GM12878 (cell line): ENCODE results near the gene FYB1. TPM values are rescaled to one million over a fixed set of nuclear protein-coding genes. Genes with fewer than 3 reads are reported as not detected.

Experiments
- ATAC-seq: fragments of 200-7000 bp; cut with Tn5 transposase; 3 replicates; pipeline ENCODE4 v1.9.1; 2020; ENCODE audit warnings: mild to moderate bottlenecking, moderate library complexity
- BruUV-seq: library from RNA; stranded (reverse); fragments of 400-500 nt; replicated peaks from 2 replicates; lab custom pipeline; 2021; lab: Mats Ljungman, UMichigan
- CTCF ChIA-PET: fragments of 300-600 bp; sonication (Branson Sonifier 250); formaldehyde crosslinking; extraction: SDS; loops from one replicate; lab custom pipeline; 2021; ENCODE audit warnings: inconsistent platforms; lab: Yijun Ruan, JAX
- POLR2A ChIA-PET: fragments of 350-600 bp; formaldehyde crosslinking; extraction: SDS; loops from one replicate; lab custom pipeline; 2021; ENCODE audit warnings: inconsistent platforms; lab: Charles Lee
- RAD21 ChIA-PET: fragments of 300-600 bp; sonication (Branson Sonifier 250); formaldehyde crosslinking; loops from one replicate; lab custom pipeline; 2023; ENCODE audit warnings: antibody characterized with exemption; ENCODE audit not compliant: unreplicated experiment; lab: Charles Lee
- SMC1A ChIA-PET: fragments of 300-600 bp; sonication (Branson Sonifier 250); formaldehyde crosslinking; loops from one replicate; lab custom pipeline; 2023; ENCODE audit not compliant: unreplicated experiment, uncharacterized antibody; lab: Charles Lee
- DNase-seq: peaks from one replicate; pipeline ENCODE4 v3.0.0-alpha.2; 2011; ENCODE audit warnings: low read depth, low spot score
- FAIRE-seq: peaks from 3 replicates; lab custom pipeline; 2011; peaks lifted over from hg19 to GRCh38; lab: Jason Lieb, UNC
- H2AFZ ChIP-seq: 2 replicates; pipeline ENCODE4 v1.6.0; 2011; ENCODE audit warnings: low read depth, low read length, control low read depth; ENCODE audit not compliant: control insufficient read depth
- H3K27ac ChIP-seq: 2 replicates; pipeline ENCODE4 v1.5.1; 2011; ENCODE audit warnings: control low read depth; ENCODE audit not compliant: control insufficient read depth, insufficient read depth
- H3K27me3 ChIP-seq, 2 experiments: replicated peaks in 1 of 2; 2 replicates each; pipeline versions ENCODE4 v1.6.0 to v1.6.1; 2011; ENCODE audit warnings: low read length in 1 of 2; ENCODE audit not compliant: control insufficient read depth in 2 of 2, insufficient read depth in 2 of 2
- H3K36me3 ChIP-seq, 2 experiments: 2 replicates each; pipeline ENCODE4 v1.5.1; 2011; ENCODE audit warnings: low read length in 1 of 2; ENCODE audit not compliant: control insufficient read depth in 2 of 2, insufficient read depth in 2 of 2
- H3K4me1 ChIP-seq: 2 replicates; pipeline ENCODE4 v1.6.1; 2011; ENCODE audit warnings: mild to moderate bottlenecking, low read length, moderate library complexity, mixed read lengths; ENCODE audit not compliant: control insufficient read depth, insufficient read depth
- H3K4me2 ChIP-seq: 2 replicates; pipeline ENCODE4 v1.6.0; 2011; ENCODE audit warnings: control low read depth; ENCODE audit not compliant: control insufficient read depth, insufficient read depth
- H3K4me3 ChIP-seq: fragments of 200-600 bp; sonication (generic); 2 replicates; pipeline ENCODE4 v1.5.1; 2016
- H3K79me2 ChIP-seq: 2 replicates; pipeline ENCODE4 v1.6.0; 2011; ENCODE audit warnings: low read length; ENCODE audit not compliant: control insufficient read depth, insufficient read depth
- H3K9ac ChIP-seq: 2 replicates; pipeline ENCODE4 v1.8.0; 2011; ENCODE audit warnings: low read length, control low read depth, mixed read lengths; ENCODE audit not compliant: control insufficient read depth, insufficient read depth
- H3K9me3 ChIP-seq: replicated peaks from 3 replicates; pipeline ENCODE4 v1.5.1; 2011; ENCODE audit warnings: mild to moderate bottlenecking, low read length; ENCODE audit not compliant: control insufficient read depth, insufficient read depth
- H4K20me1 ChIP-seq: 2 replicates; pipeline ENCODE4 v1.6.0; 2011; ENCODE audit not compliant: control insufficient read depth, insufficient read depth
- BCL11A ChIP-seq: IDR thresholded peaks from 2 replicates; pipeline ENCODE4 v1.6.1; 2011; ENCODE audit warnings: low read depth, low read length
- BRCA1 ChIP-seq: IDR thresholded peaks from 2 replicates; pipeline ENCODE4 v1.6.1; 2011; ENCODE audit warnings: low read depth, low read length, improper control_type of control experiment
- CEBPB ChIP-seq, 2 experiments: fragments of 150-350 bp in 1 of 2; IDR thresholded peaks; 2 replicates each; pipeline ENCODE4 v1.6.1; 2012 to 2014; ENCODE audit warnings: low read depth in 2 of 2, low read length in 2 of 2, borderline replicate concordance in 1 of 2, inconsistent platforms in 1 of 2
- HDAC2 ChIP-seq: fragments of 200-600 bp; sonication (generic); IDR thresholded peaks from 2 replicates; pipeline ENCODE4 v1.6.1; 2017
- HDGF ChIP-seq: fragments of 450-650 bp; IDR thresholded peaks from 2 replicates; pipeline ENCODE4 v1.6.1; 2016; ENCODE audit warnings: antibody characterized with exemption
- POLR2AphosphoS5 ChIP-seq: IDR thresholded peaks from 2 replicates; pipeline ENCODE4 v1.6.1; 2011; ENCODE audit warnings: mild to moderate bottlenecking, low read length, inconsistent platforms
- RFX5 ChIP-seq: IDR thresholded peaks from 2 replicates; pipeline ENCODE4 v1.6.1; 2011; ENCODE audit warnings: low read depth, low read length, improper control_type of control experiment
- TAF1 ChIP-seq: IDR thresholded peaks from 2 replicates; pipeline ENCODE4 v1.6.1; 2011; ENCODE audit warnings: mild to moderate bottlenecking, low read depth, low read length, borderline replicate concordance
- YY1 ChIP-seq: IDR thresholded peaks from 2 replicates; pipeline ENCODE4 v1.6.1; 2011; ENCODE audit warnings: low read depth, mild to moderate bottlenecking, low read length
- WGBS: methylation state at CpG from one replicate; pipeline ENCODE4 v1.1.6; 2016; ENCODE audit warnings: low lambda C conversion rate; ENCODE audit not compliant: insufficient replicate concordance, insufficient coverage; ENCODE audit errors: missing lambda C conversion rate; 5-methylcytosine and 5-hydroxymethylcytosine counted together
- in situ Hi-C: fragments of 300-500 bp; cut with MboI; formaldehyde crosslinking; loops from 9 replicates; pipeline ENCODE4 v1.14.3; 2018; ENCODE audit warnings: mixed read lengths
- intact Hi-C: fragments of 100-400 bp; cut with micrococcal nuclease; formaldehyde crosslinking; loops from one replicate; pipeline ENCODE4 v1.14.2; 2022; ENCODE audit not compliant: unreplicated experiment
- polyA plus RNA-seq, 11 experiments: library from polyadenylated mRNA; depleted of rRNA in 4 of 11; unstranded in 6 of 11; stranded (reverse) in 5 of 11; fragments of >200 nt; fragmentation: Nextera tagmentation in 4 of 11; fragmentation: Illumina TruSeq in 1 of 11; extraction: Ambion mirVana in 4 of 11; extraction: Trizol in 1 of 11; gene quantifications; 1 replicate in 1 of 11; 2 replicates in 10 of 11; pipeline versions ENCODE4 v1.2.1 to v1.2.3, GENCODE V29; 2011 to 2016; ENCODE audit warnings: inconsistent platforms in 2 of 11, missing spikeins in 2 of 11, low read depth in 1 of 11
- total RNA-seq, 4 experiments: library from RNA; depleted of rRNA in 3 of 4; stranded (reverse); fragments of >200 nt in 3 of 4; fragmentation: Illumina TruSeq in 1 of 4; extraction: Trizol in 1 of 4; gene quantifications; 2 replicates each; pipeline versions ENCODE4 v1.2.1 to v1.2.3, GENCODE V29; 2013 to 2021
- TF ChIP-seq, protein P1 (sequence below): fragments of 450-650 bp; IDR thresholded peaks from 2 replicates; pipeline ENCODE4 v1.6.1; 2017; ENCODE audit warnings: mild to moderate bottlenecking, moderate library complexity
- TF ChIP-seq, protein P2 (sequence below): fragments of 450-650 bp; IDR thresholded peaks from 2 replicates; pipeline ENCODE4 v1.6.1; 2016; ENCODE audit warnings: mild to moderate bottlenecking
- TF ChIP-seq, protein P3 (sequence below): IDR thresholded peaks from 2 replicates; pipeline ENCODE4 v1.6.1; 2012; ENCODE audit warnings: low read depth, low read length, improper control_type of control experiment

The FYB1 gene
- total and polyA plus RNA-seq, 10 of the 15 experiments (the other 5 are each of a cell fraction or from before 2014, with no cell fraction given), result 0.06 to 4.3 (median 0.25) TPM; not detected in 2

DNA sequence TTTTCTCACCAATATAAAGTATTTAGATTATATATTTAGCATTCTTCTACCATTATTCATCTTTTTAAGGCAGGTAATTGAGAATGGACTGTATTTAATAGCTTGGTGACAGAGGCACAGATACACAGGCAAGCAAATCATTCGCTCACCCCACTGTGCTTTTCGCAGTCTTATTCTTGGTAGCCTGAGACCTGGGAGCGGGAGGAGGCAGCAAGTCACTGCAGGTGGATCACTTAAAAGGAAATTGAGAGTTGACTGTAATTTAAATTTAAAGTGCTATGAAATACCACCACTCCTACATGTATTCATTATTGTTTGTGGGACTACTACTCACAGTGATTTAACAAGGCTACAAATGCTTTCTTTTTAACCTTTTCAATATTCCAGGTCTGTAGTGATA lies 154.9 kb downstream of the FYB1 start (continued):
- no peak for TF ChIP-seq RFX5

- Histone ChIP-seq H2AFZ (no peak overlapping the region), H3K4me2 (no peak overlapping the region), H3K9ac (no peak overlapping the region), H3K9me3 (peaks cover 18% of the 10 kb centered on the region), H3K79me2 (peaks cover 47% of the 10 kb centered on the region), H3K36me3 (peaks cover 2 to 5% of the 10 kb centered on the region in 2 experiments), H3K4me3 (no peak overlapping the region), H3K27ac (no peak overlapping the region), H4K20me1 (no peaks in the 10 kb centered on the region), H3K27me3 (no peaks in the 10 kb centered on the region), H3K4me1 (peaks cover 8% of the 10 kb centered on the region; the same call in 1 of the 2 replicates)
- in situ Hi-C loops, result no loop called here
- 71% methylated on average over 2 of the region's 2 CpGs for WGBS
- ChIA-PET SMC1A (interaction anchor here (1.3 to 4.0 kb wide), 3 partner anchors 9 to 61 kb away, joined by 3 to 22 read pairs (median 5); no protein-coding TSS in a partner anchor), POLR2A (no interaction called here), CTCF (interaction anchor here (1.3 to 3.9 kb wide), 3 partner anchors 9 to 57 kb away, joined by 6 to 18 read pairs (median 7); no protein-coding TSS in a partner anchor), RAD21 (interaction anchor here (0.8 kb wide), 1 partner anchor 18 kb away, joined by 3 read pairs; no protein-coding TSS in a partner anchor)
- intact Hi-C loops, result no loop called here
- DNase-seq, result no peak
- peak; percentile 31; the same call in 2 of the 3 replicates for ATAC-seq
- FAIRE-seq, result no peak
- BruUV-seq, result no TSS peak
- TF ChIP-seq BRCA1, result no peak
- no peak for TF ChIP-seq HDGF
- no peak for TF ChIP-seq YY1
- TF ChIP-seq HDAC2, result no peak
- TF ChIP-seq, protein P1, sequence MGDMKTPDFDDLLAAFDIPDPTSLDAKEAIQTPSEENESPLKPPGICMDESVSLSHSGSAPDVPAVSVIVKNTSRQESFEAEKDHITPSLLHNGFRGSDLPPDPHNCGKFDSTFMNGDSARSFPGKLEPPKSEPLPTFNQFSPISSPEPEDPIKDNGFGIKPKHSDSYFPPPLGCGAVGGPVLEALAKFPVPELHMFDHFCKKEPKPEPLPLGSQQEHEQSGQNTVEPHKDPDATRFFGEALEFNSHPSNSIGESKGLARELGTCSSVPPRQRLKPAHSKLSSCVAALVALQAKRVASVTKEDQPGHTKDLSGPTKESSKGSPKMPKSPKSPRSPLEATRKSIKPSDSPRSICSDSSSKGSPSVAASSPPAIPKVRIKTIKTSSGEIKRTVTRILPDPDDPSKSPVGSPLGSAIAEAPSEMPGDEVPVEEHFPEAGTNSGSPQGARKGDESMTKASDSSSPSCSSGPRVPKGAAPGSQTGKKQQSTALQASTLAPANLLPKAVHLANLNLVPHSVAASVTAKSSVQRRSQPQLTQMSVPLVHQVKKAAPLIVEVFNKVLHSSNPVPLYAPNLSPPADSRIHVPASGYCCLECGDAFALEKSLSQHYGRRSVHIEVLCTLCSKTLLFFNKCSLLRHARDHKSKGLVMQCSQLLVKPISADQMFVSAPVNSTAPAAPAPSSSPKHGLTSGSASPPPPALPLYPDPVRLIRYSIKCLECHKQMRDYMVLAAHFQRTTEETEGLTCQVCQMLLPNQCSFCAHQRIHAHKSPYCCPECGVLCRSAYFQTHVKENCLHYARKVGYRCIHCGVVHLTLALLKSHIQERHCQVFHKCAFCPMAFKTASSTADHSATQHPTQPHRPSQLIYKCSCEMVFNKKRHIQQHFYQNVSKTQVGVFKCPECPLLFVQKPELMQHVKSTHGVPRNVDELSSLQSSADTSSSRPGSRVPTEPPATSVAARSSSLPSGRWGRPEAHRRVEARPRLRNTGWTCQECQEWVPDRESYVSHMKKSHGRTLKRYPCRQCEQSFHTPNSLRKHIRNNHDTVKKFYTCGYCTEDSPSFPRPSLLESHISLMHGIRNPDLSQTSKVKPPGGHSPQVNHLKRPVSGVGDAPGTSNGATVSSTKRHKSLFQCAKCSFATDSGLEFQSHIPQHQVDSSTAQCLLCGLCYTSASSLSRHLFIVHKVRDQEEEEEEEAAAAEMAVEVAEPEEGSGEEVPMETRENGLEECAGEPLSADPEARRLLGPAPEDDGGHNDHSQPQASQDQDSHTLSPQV, result no peak
- TF ChIP-seq, protein P2, sequence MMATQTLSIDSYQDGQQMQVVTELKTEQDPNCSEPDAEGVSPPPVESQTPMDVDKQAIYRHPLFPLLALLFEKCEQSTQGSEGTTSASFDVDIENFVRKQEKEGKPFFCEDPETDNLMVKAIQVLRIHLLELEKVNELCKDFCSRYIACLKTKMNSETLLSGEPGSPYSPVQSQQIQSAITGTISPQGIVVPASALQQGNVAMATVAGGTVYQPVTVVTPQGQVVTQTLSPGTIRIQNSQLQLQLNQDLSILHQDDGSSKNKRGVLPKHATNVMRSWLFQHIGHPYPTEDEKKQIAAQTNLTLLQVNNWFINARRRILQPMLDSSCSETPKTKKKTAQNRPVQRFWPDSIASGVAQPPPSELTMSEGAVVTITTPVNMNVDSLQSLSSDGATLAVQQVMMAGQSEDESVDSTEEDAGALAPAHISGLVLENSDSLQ, result no peak
- TF ChIP-seq TAF1, result no peak
- TF ChIP-seq CEBPB (IDR thresholded peaks at IDR 0.05; ENCODE audit: borderline replicate concordance in 1 of 2, low read depth in 2 of 2, low read length in 2 of 2), result no peak
- no peak for TF ChIP-seq BCL11A
- TF ChIP-seq, protein P3, sequence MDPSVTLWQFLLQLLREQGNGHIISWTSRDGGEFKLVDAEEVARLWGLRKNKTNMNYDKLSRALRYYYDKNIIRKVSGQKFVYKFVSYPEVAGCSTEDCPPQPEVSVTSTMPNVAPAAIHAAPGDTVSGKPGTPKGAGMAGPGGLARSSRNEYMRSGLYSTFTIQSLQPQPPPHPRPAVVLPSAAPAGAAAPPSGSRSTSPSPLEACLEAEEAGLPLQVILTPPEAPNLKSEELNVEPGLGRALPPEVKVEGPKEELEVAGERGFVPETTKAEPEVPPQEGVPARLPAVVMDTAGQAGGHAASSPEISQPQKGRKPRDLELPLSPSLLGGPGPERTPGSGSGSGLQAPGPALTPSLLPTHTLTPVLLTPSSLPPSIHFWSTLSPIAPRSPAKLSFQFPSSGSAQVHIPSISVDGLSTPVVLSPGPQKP, result no peak
- no peak for TF ChIP-seq POLR2AphosphoS5
These were observed 156.3 kb downstream of the FYB1 start for GRCh38 chr5:39063037-39063436.
